Measurements from ENCODE around the gene SLC18B1.

SLC18B1 gene

GRCh38 chr6:132797951-132798868 lies at the start of gene SLC18B1:
Gene SLC18B1, minus strand, starts transcription at chr6:132798637. Its CDS starts 181 bp downstream, at chr6:132798456.
- no peak for DNase-seq

DNA sequence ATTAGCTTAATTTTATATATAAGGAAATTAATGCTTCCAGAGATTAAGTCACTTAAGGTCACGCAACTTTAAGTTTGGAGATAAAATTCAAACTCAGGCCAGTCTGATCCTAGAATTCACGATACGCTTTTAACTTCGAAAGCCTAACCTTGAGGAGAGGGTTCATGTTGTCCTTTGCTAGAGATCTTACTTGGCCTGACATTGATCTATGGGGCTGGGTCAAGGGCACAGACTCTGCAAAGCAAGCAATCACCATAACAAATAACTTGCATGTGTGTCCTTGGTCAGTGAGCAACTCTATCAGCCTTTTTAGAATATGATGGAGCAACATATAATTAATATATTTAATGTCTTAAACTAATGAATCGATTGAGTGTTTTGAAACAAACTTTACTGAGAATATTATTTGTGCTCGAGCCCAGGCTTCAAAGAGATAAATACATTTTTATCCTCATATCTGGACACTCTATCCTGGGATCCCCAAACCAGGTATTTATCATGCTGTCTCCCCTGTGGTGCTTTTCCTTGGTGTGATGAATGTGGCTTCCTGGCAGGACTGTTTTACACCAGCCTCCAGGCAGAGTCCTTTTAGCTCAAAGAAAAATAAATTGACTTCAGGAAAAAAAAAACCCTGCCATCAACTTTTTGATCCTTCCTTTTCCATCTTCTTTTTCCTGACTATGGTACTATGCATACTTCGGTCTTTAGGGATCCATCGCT lies 45.0 kb upstream of the SLC18B1 start:
- no peak for DNase-seq

GRCh38 chr6:132841966-132842365 lies 43.5 kb upstream of the SLC18B1 start:
- no peak for DNase-seq

GRCh38 chr6:132832891-132833290 lies 34.5 kb upstream of the SLC18B1 start:
- no peak for DNase-seq

DNA sequence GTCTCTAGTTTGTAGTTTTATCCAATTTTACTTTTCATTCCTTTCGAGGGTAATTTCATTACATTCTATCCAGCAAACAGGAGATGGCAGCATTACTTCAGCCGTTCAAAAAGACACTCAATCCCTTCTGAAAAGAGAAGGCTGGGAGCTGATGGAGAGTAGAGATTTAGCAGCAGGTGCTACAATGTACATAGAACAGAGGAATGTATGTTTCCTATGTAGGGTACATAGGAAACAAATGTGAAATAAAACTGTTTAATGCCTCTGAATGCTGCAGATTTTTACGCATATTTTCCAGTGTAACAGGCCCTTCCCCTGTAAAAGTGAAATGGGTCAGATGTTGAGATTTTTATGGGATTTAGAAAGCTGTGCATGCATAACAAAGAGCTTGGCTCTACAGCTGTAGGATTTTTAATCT lies 31.9 kb upstream of the SLC18B1 start:
- DNase-seq, result no peak

- no peak for DNase-seq
These were observed 22.4 kb upstream of the SLC18B1 start for GRCh38 chr6:132820629-132821381.

DNA sequence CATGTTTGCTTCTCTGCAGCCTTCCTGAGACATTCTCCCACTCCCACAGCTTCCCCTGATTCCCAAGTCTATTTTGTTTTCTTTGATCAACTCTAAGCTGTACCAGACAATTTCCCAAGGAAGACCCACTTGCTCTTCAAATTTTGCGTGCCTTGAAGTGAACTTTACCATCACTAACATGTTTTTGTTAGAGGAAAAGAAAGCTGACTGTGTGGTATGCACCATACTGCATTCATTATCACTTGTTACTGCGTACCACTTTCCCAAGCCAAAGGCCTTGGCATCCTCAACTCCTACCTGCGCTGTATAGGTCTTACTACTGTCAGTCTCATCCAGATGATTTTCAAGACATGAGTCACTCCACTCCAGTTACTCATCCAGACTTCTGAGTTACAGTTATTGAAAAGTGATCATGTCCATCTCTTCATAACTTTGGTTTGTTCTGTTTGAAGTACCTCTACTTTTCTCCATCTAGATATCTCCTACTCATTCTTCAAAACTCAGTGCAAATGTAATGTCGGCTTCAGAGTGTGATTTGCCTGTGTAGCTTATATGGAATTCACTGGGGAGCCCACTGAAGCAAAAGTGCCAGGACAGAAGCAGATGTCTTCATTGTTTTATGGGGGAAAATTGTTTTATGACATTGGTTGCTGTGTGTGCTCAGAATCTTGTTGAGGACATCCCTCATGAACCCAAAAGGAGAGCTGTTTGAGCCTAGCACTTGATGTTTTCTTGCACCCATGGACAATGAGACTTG lies 21.1 kb upstream of the SLC18B1 start:
- no peak for DNase-seq

DNA sequence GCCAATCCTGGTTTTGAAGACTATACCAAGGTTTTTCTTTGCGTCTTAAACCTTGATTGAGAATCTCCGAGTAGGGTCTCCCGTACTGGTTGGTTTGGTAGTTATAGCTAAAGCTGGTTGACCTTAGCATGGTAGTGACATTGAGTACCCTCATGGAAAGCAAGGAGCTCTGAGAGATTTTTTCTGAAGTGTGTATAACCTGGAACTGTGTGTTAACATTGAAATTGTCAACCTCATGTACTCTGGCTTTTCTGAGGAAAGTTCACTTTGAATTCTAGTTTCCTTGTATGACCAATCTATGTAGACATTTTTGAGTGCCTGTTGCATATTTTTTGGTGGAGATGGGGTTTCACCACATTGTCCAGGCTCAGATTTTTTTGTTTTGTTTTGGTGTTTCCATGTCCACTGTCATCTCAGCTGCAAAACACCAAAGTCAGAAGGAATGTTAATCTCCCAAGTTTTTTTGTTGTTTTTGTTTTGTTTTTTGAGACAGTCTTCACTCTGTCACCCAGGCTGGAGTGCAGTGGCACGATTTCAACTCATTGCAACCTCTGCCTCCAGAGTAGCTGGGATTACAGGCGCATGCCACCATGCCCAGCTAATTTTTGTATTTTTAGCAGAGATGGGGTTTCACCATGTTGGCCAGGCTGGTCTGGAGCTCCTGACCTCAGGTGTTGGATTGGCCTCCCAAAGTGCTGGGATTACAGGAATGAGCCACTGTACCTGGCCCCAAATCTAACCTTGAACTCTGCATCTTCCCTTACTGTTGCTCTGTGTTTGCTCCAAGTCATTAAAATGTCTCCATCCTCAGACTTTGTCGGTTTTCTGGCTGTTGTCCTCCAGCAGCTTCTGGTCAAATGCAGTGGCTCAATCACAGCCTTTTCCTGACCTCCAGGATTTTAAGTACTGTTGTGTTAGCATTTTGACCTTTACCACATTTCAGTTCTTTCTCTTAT lies 20.2 kb upstream of the SLC18B1 start:
- DNase-seq, result no peak

DNA sequence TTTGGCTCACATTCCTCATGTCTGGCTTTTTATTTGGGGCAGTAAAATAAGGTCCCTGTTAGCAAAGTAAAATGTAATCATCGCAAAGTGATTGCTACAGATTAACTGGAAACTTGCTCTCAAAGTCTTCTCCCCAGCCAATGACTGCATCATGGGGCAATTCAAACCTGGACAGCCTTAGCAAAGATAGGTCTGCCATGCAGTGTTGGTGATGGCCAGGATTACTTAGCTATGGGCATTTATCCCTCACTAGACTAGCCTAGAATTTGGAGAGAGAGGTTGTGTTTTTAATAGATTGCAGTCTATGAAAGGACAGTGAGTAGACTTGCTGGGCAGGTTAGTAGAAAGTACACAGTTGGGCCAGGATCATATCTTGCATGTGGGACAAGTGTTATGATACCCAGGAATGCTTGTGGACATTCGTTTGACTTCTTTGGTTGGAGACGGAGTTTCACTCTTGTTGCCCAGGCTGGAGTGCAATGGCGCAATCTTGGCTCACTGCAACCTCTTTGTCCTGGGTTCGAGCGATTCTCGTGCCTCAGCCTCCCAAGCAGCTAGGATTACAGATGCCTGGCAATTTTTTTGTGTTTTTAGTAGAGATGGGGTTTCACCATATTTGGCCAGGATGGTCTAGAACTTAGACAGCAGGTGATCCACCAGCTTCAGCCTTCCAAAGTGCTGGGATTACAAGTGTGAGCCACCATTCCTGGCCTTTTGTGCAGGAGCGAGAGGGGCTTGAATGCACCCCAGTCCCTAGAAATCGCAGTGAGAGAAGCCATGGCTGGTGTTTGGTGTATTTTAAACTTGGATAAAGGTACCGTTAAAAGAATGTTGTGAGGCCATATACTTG lies 19.3 kb upstream of the SLC18B1 start:
- no peak for DNase-seq

GRCh38 chr6:132816660-132817059 lies 18.2 kb upstream of the SLC18B1 start:
- no peak for DNase-seq

- no peak for DNase-seq
These were observed 16.5 kb upstream of the SLC18B1 start for GRCh38 chr6:132814716-132815570.

DNA sequence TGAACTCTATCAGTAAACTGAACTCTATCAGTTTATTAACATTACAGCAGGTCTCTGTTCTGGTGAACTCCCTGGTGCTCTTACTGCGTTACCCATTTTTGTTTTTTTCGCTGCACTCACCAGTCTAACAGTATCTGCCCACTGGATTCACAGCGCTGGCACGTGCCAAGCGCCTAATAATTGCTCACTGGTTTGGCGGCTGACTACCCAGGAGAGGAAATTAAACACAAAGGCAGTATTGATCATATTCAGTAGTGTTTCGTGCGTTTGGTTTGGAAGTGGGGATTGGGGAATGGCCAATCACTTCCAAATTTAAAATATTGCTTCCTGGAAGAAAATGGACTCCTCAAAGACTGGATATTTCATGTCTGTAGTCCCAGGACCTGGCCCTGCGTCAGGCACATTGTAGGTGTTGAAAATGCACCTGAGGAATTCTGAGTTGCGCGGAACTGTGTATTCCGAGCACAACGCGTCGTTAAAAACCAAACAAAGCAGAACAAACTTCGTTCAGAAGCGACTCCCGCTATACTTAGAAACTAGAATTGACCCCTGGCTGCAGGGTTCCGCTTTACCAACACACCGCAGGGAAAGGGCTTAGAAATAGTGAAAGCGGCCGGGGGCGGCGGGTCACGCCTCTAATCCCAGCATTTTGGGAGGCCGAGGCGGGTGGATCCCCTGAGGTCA lies 14.9 kb upstream of the SLC18B1 start:
- DNase-seq, result peak; percentile 73

- DNase-seq, result no peak
These were observed 14.3 kb upstream of the SLC18B1 start for GRCh38 chr6:132812756-132813172.

DNA sequence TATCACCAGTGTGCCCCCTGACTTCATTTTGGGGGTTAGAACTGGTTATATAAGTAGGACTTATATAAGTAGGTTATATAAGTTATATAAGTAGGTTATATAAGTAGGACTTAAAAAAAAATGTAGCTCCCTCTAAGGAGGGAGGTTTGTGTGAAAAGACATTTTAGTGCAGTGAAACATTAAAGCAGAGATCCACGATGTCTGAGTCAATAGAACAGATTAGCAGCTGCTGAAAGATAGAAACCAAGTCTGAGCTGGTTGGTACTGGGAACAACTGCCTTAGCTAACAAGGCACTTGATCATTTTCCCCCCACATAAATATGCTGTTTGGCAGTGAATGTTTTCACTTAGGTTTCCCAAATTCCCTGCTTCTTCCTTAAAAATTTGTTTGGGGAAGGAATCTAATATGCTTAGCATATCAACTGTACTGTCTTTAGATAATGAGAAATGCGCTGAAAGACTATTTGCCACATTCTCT lies 13.9 kb upstream of the SLC18B1 start:
- no peak for DNase-seq

GRCh38 chr6:132811276-132811675 lies 12.8 kb upstream of the SLC18B1 start:
- DNase-seq, result no peak

GRCh38 chr6:132805548-132805947 lies 7.1 kb upstream of the SLC18B1 start:
- DNase-seq, result no peak

GRCh38 chr6:132804251-132804650 lies 5.8 kb upstream of the SLC18B1 start:
- DNase-seq, result no peak

DNA sequence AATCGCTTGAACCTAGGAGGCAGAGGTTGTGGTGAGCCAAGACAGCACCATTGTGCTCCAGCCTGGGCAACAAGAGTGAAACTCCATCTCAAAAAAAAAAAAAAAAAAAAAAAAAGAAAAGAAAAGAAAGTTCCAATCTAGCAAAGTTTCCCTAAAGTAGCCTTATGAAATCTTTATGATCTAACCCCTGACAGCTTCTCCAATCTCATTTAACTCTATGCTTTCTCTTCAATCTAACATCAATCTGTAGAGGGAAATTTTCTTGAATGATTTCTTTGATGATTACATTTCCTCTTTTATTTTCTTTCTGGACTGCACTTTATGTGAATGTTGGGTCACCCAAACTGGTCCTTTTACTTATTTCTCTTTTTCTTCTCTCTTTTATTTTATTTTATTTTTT lies 2.2 kb upstream of the SLC18B1 start:
- no peak for DNase-seq
